NCI-H460 (cell line): ENCODE data around the gene DBR1. TPM values are rescaled to one million over a fixed set of nuclear protein-coding genes. Genes with fewer than 3 reads are reported as not detected.

ENCODE experiments used
- DNase-seq: peaks from one replicate; pipeline ENCODE4 v3.0.0-alpha.2; 2016; ENCODE audit warnings: low read depth; ENCODE audit errors: extremely low read depth
- total RNA-seq: library from RNA; depleted of rRNA; stranded (reverse); fragments of >200 nt; shearing (Covaris generic); gene quantifications from 2 replicates; pipeline ENCODE4 v1.2.3, GENCODE V29; 2014; rRNA removed

The DBR1 gene
- total RNA-seq, 1 experiment from 2014 or later, result 14.8 TPM

- DNase-seq, result no peak
These were observed 49.0 kb downstream of the DBR1 start for GRCh38 chr3:138125548-138126221.

GRCh38 chr3:138124706-138125355, 49.9 kb downstream of the DBR1 start:
- no peak for DNase-seq

GRCh38 chr3:138124188-138124587, 50.5 kb downstream of the DBR1 start:
- DNase-seq, result no peak

GRCh38 chr3:138119423-138119766, 55.3 kb downstream of the DBR1 start:
- DNase-seq, result no peak

GRCh38 chr3:138118612-138119422, 55.9 kb downstream of the DBR1 start:
- DNase-seq, result peak; percentile 64

GRCh38 chr3:138114988-138115971, 59.4 kb downstream of the DBR1 start, which contains the start of gene DZIP1L:
Gene DZIP1L, minus strand, starts transcription at chr3:138115608. Its CDS starts 11,637 bp downstream, at chr3:138103971.
- peak; percentile 36 for DNase-seq

- DNase-seq, result peak; percentile 1
These were observed 60.2 kb downstream of the DBR1 start for GRCh38 chr3:138114431-138114918.

- DNase-seq, result no peak
These were observed 61.4 kb downstream of the DBR1 start for GRCh38 chr3:138113326-138113725.

GRCh38 chr3:138112362-138112761, 62.4 kb downstream of the DBR1 start:
- no peak for DNase-seq

Other genes with a start within 250 kb of the DBR1 start
- not detected in 2 replicates for gene CLDN18, start 164.8 kb downstream of the DBR1 start, total RNA-seq
- 2.5 and 4.7 TPM in 2 replicates for gene DZIP1L, start 59.3 kb downstream of the DBR1 start, total RNA-seq
- not detected in 2 replicates for gene A4GNT, start 42.5 kb downstream of the DBR1 start, total RNA-seq
- gene ARMC8, start 12.4 kb upstream of the DBR1 start, total RNA-seq, result 13.9 and 18.4 TPM in 2 replicates
- gene NME9, start 154.9 kb upstream of the DBR1 start, total RNA-seq, result not detected in 2 replicates
- gene MRAS, start 173.7 kb upstream of the DBR1 start, total RNA-seq, result 1.1 and 1.7 TPM in 2 replicates